HL-60/S4 (cell line): ENCODE measurements around the gene PLXND1.
"Not testable (repeated sequence)": the region's sequence is repeated elsewhere in the genome, so short reads cannot be mapped to it uniquely, and the experiment has no call there.

Source experiments
- in situ Hi-C: fragments of 300-500 bp; cut with MboI; formaldehyde crosslinking; loops from 2 replicates; pipeline ENCODE4 v1.14.3; 2022; ENCODE audit warnings: low sequenced_read_pairs

Gene PLXND1, protein sequence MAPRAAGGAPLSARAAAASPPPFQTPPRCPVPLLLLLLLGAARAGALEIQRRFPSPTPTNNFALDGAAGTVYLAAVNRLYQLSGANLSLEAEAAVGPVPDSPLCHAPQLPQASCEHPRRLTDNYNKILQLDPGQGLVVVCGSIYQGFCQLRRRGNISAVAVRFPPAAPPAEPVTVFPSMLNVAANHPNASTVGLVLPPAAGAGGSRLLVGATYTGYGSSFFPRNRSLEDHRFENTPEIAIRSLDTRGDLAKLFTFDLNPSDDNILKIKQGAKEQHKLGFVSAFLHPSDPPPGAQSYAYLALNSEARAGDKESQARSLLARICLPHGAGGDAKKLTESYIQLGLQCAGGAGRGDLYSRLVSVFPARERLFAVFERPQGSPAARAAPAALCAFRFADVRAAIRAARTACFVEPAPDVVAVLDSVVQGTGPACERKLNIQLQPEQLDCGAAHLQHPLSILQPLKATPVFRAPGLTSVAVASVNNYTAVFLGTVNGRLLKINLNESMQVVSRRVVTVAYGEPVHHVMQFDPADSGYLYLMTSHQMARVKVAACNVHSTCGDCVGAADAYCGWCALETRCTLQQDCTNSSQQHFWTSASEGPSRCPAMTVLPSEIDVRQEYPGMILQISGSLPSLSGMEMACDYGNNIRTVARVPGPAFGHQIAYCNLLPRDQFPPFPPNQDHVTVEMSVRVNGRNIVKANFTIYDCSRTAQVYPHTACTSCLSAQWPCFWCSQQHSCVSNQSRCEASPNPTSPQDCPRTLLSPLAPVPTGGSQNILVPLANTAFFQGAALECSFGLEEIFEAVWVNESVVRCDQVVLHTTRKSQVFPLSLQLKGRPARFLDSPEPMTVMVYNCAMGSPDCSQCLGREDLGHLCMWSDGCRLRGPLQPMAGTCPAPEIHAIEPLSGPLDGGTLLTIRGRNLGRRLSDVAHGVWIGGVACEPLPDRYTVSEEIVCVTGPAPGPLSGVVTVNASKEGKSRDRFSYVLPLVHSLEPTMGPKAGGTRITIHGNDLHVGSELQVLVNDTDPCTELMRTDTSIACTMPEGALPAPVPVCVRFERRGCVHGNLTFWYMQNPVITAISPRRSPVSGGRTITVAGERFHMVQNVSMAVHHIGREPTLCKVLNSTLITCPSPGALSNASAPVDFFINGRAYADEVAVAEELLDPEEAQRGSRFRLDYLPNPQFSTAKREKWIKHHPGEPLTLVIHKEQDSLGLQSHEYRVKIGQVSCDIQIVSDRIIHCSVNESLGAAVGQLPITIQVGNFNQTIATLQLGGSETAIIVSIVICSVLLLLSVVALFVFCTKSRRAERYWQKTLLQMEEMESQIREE (N-terminal part only)

DNA sequence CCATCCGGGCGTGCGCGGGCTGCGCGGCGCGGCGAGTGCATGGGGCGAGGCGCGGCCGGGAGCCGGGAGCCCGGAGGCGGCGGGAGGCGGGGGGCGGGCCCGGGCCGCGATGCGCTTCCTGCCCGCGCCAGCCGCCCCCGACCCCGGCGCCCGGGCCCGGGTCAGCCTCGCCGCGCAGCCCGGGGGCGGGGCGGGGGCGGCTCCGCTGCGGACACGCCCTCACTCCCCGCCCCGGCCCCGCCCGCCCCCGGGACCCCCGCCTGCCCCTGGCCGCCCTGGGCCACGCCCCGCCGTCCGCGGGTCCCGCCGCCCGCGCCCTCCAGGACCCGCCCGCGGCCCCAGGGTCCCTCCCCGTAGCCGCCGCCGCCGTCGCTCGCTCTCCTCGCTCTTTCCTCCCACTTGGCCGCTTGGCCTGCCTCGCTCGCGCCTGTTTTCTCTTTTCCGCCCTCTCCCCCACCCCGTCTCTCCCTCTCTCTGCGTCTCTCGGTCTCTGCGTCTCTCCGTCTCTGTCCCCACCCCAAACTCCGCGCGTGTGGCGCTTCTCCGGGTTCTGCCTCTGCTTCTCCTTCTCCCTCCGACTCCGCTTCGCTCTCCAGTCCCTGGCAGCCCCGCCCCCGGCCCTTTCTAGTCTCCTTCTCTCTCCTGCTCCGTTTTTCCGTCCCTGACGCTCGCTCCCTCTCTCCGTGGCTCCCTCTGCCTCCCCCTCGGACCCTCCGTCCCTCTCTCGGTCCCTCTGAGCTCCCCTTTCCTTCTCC is at the start of gene PLXND1:
TSS of gene PLXND1 (minus strand) at position 41 of the 755 bp plus-strand sequence. CDS start at position 4, 37 bp downstream.
- in situ Hi-C loops, result no loop called here

DNA sequence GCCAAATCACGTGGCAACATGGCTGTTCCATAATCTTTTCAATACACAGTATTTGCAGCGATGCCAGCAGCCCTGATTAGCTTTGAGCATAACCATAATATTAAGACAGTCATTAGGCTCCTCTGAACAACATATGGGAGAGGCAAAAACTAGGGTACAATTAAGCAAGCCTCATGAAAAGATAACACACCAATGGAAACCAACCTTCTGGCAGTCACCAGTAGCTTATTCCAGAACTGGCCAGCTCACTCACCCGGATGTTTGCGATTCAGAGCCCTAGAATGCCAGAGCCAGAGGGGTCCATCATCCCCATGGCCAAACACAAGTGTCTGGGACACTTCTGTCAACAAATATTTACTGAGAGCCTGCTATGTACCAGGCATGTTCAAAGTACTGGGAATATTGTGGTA is 48.8 kb upstream of the PLXND1 start:
- in situ Hi-C loops, result loop anchor here (10.0 kb wide), 2 partner anchors 160 to 280 kb away; no protein-coding TSS in a partner anchor

DNA sequence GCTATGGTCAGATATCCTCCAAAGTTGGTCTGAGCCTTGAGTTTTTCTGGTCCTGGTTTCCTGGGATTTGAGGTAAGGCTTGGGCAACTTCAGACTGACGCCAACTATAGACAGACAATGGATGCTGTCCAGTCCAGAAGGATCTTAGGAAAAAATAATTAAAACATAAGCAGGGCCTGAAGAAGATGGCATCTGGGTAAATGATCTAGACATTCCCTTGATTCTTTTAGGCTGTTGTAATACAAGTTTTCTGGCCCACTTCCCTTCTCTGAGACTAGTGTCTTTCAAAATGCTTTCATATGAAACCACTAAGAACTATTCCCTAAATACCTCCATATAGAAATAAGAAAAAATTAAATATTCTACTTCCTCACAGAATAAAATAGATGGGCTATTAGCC is 47.7 kb upstream of the PLXND1 start:
- in situ Hi-C loops, result loop anchor here (10.0 kb wide), 2 partner anchors 161 to 281 kb away; no protein-coding TSS in a partner anchor

DNA sequence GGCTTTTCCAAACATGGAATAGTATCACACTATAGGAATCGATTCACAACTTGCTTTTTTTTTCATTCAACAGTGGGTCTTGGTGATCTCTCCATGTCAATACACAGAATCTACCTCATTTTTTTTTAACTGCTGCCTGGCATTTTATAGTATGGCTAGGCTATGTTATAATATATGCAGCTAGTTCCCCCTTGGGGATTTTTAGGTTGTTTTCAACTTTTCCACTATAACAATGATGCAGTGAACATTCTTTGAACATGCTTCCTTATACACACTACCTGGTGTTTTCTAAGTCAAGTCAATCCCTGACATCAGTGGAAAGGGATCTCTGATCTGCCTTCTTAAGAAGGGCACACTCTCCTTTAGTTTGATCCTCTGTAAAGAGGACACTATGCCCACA is 46.5 kb upstream of the PLXND1 start:
- in situ Hi-C loops, result loop anchor here (10.0 kb wide), 2 partner anchors 162 to 282 kb away; no protein-coding TSS in a partner anchor

DNA sequence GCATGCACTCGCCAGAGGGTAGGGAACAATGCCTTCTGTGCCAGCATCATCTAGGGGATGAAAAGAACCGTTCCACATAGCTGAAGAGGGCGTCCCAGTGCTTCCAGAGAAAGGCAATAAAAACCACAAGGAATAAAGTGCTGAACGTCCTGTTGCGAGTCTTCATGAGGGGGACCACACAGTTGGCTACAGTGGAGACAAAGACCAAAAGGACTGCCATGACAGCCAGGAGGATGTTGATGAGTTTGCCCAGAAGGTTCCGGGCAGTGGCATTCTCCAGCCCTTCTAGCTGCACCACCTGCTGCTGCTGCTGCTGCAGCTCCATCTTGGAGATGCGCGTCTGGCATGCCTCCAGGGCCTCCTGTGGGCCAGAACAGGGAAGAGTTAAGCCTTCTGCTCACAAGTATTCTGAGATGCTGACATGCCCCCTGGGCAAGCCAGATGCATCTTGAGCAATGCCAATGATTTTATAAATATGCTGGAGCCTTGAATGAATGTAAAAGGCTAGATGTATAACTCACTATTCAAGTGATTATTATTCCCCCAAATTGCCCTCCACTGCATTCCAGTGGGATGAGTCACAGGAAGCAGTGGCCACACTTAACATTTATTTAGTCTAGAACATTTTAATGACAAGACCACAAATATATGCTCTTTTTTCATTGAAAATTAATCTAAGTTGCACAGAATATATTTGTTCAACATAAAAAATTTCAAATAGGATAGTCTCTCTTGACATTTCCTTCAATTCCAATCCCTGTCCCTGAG is 45.1 kb upstream of the PLXND1 start:
- in situ Hi-C loops, result loop anchor here (10.0 kb wide), 2 partner anchors 163 to 283 kb away; no protein-coding TSS in a partner anchor

DNA sequence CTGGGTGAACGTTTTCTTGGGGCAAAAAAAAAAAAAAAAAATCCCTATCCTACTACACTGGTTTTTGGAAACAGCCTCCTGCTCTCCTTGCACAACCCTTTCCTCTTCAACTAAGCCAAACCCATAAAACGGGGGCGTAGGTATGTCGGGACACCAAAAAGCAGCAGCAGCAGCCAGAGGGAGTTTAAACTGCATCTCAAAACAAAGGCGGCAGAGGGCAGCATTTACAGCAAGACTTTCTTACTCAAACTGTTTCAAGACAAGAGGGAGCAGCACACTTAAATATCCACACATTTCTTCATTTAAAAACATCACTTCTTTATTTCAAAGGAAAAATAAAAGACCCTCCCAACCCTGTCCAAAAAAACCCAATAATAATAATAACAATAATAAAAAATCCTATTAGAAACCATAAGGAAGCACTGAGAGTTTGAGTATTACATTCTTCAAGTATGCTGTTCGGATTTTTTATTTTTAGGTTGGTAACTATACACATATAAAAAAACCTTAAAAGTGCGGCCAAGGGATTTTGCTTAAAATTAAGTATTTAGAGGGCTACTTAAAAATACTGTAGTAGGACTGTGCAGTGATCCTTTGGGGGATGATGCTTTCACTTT is 43.9 kb upstream of the PLXND1 start:
- in situ Hi-C loops, result loop anchor here (10.0 kb wide), 2 partner anchors 164 to 284 kb away; no protein-coding TSS in a partner anchor

DNA sequence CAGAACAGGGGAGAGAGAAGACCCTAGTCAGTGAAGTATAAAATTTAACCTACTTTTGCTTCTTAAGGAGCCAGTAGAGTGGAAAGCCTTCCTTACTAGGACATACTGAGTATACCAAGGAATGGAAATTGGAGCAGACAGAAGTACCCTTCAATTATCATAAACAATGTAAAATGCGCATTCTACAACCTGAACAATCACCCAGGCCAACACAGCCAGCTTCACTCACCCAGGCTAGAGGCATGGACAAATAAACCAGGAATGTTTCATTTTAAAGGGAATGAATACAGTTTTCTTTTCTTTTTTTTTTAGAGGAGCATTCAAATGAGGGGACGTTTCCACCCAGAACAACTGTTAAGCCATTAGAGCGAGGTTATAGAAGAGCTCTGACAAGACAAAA is 41.9 kb upstream of the PLXND1 start:
- in situ Hi-C loops, result no loop called here

DNA sequence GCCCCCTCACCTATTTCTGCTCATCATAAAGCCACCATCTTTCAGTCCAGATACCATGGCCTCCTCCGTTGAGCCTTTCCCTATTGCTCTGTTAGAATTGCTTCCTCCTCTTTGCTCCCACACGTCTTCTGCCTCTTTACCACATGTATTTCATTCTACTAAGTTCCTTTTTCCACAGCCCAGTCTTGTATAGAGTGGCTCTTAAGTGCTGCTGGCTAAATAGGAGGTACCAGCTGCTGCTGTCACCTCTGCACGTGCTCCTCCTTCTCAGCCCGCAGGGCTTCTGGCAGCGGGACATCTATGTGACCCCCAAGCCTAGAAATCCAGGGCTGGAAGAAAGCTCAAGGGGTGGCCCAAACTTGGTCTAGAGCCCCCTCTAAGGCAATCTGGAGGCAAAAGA is 38.8 kb upstream of the PLXND1 start:
- in situ Hi-C loops, result no loop called here

DNA sequence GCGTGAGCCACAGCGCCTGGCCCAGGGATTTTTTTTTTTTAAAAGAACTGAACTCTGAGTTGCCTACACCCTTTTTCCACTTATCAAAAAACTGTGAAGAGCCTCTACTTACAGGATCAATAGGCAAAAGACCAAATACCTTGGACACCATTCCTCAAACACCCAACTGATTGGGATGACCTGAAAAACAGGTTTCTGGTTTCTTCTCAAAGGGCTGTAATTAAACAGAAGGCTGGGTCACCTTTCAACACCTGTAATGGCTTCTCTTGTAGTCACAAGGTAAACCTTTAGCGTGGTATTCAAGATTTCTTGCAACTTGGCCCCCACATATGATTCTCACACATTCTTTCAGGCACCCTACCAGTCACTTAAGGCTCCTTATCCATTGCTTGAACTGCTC is 38.4 kb upstream of the PLXND1 start:
- in situ Hi-C loops, result no loop called here

DNA sequence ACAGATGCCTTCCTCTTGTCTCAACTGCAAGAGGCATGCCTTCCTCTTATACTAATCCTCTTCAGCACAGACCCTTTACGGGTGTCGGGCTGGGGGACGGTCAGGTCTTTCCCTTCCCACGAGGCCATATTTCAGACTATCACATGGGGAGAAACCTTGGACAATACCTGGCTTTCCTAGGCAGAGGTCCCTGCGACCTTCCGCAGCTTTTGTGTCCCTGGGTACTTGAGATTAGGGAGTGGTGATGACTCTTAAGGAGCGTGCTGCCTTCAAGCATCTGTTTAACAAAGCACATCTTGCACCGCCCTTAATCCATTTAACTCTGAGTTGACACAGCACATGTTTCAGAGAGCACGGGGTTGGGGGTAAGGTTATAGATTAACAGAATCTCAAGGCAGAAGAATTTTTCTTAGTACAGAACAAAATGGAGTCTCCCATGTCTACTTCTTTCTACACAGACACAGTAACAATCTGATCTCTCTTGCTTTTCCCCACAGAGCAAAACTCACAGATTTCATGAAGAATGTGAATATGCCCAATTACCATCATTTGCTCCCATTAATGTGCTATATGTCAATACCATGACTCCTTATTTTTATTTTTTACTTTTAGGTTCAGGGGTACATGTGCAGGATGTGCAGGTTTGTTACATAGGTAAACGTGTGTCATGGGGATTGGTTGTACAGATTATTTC is 35.2 kb upstream of the PLXND1 start:
- in situ Hi-C loops, result not testable (repeated sequence)

DNA sequence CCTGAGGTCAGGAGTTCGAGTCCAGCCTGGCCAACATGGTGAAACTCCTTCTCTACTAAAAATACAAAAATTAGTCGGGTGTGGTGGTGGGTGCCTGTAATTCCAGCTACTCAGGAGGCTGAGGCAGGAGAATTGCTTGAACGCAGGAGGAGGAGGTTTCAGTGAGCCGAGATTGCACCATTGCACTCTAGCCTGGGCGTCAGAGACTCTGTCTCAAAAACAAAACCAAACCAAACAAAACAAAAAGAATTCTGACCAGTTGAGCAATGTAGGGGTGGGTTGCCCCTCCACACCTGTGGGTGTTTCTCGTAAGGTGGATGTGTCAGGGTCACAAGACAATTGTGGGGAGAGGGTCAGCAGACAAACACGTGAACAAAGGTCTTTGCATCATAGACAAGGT is 34.5 kb upstream of the PLXND1 start:
- in situ Hi-C loops, result not testable (repeated sequence)

DNA sequence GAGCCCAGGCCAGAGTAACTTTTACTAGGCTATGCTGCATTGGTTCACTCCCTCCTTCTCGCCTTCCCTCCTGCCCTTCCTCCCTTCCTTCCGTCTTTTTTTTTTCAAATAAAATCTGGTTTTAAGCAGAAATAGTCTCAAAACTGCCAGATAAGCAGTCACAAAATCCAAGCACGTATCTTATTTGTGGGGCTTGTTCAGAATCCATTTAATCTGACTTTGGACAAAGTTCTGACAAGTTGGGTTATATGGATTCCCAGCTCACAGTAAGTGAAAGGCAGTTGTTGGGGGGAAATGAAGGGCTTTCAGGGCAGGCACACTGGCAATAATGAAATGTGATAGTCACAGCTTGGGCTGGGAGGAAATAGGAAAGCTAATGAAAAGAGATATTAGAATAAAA is 32.0 kb upstream of the PLXND1 start:
- in situ Hi-C loops, result loop anchor here (10.0 kb wide), 1 partner anchor 466 kb away; no protein-coding TSS in a partner anchor

DNA sequence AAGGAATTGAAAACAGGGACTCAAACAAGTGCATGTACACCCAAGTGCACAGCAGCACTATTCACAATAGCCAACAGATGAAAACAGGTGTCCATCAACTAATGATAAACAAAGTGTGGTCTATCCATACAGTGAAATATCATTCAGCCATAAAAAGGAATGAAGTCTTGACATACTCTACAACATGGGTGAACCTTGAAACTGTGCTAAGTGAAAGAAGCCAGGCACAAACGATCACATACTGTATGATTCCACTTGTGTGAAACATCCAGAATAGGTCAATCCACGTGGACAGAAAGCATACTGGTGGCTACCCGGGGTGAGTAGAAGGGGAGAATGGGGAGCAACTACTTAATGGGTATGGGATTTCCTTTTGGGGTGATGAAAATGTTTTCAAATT is 29.6 kb upstream of the PLXND1 start:
- in situ Hi-C loops, result loop anchor here (10.0 kb wide), 1 partner anchor 469 kb away; no protein-coding TSS in a partner anchor

DNA sequence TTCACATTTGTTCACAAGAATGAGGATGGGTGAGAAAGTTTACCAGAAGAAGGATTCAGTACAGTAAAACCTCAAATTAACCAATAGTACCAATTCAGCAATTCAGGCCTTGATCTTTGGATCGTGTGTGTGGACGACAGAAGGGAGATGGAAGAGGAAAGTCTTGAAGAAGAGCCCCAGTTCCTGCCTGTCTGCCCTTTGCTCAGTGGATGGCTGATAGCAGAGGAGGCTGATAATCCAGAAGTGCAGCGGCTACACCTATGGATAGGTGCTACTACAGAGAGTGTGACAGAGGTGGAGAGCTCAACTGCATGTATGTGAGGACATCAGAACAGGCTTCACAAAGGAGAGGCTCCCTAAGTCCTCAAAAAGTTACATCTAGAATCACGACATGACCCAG is 29.2 kb upstream of the PLXND1 start:
- in situ Hi-C loops, result loop anchor here (10.0 kb wide), 1 partner anchor 469 kb away; no protein-coding TSS in a partner anchor

DNA sequence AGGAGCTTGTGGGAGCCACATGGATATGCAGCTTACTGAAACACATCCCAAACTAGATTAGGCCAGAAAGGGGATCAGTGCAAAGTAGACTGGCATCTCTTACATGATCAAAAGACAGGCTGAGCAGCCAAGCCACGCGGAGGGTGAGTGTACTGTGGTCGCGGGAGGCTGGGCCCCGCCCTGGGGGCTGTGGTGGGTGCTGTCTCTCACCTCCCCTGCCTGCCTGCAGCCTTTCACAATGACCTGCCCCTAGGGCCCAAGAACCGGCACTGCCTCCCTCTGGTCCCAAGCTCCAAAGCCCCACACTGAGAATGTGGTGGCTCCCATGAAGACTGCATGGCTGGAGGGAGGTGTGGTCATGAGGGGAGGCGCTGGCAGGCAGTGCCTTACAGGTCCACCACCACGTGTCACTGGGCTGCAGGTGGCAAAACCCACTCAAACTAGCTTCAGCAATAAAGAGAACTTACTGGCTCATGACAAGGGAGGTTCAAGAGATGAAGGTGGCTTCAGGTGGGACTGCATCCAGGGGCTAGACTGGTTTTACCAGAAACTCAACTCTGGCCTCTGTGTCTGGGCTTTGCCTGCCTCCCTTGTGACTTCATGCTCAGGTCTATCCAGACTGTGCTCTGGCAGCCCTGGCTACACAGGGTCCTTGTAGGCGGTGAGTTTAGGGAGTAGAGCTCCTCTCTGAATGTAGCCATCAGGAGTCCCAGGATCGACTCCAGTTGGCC is 27.4 kb upstream of the PLXND1 start:
- in situ Hi-C loops, result loop anchor here (10.0 kb wide), 1 partner anchor 471 kb away; no protein-coding TSS in a partner anchor

DNA sequence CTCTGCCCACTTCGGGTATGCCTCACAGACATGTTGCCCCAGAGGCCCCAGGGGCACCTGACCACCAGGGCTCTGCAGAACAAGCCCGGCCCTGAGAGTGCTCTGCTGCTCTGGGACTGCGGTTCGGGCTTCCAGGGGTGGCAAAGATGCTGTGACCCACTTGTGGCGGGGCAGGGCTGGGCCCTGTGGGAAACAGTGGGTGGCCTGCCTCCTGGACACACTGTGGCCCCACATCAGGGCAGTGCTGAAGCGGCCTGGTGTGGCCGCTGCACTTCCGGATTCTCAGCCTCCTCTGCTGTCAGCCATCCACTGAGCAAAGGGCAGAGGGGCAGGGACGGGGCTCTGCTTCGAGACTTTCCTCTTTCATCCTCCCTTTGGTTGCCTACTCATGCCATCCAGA is 26.5 kb upstream of the PLXND1 start:
- in situ Hi-C loops, result loop anchor here (10.0 kb wide), 1 partner anchor 472 kb away; no protein-coding TSS in a partner anchor

DNA sequence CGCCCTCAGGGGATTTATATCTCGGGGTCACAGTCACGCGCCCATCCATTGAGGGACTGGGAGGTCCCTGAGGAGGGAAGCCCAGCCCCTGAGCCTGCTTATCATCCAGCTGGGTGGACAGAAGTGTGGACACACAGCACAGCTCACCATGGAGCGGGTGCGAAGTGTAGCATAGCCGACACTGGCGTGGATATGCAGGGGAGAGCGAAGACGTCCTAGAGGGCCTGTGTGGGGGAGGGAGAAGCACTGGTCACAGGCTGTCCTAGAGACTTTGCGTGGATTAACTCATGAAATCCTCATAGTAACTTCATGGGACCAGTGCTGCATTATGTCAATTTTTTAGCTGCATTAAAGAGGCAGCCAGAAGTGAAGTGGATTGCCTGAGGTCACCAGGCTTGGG is 26.1 kb upstream of the PLXND1 start:
- in situ Hi-C loops, result loop anchor here (10.0 kb wide), 1 partner anchor 472 kb away; no protein-coding TSS in a partner anchor
